Body of pancreas (tissue), 4 donors: ENCODE results near the gene CAMK2D.

ENCODE experiments used
- CTCF ChIP-seq, 7 experiments: fragments of 450-650 bp in 4 of 7; fragments of 200-600 bp in 3 of 7; sonication (generic) in 3 of 7; IDR thresholded peaks; one replicate each; pipeline ENCODE4 v1.5.1; 2016 to 2019; ENCODE audit warnings: antibody characterized with exemption in 7 of 7
- POLR2A ChIP-seq, 3 donors: fragments of 450-650 bp; IDR thresholded peaks; one replicate each; pipeline ENCODE4 v1.6.1; 2016; ENCODE audit warnings: antibody characterized with exemption in 3 of 3, mild to moderate bottlenecking in 2 of 3

- no peak for TF ChIP-seq POLR2A (IDR thresholded peaks at IDR 0.05)
- no peak for TF ChIP-seq CTCF (IDR thresholded peaks at IDR 0.05)
Measured at GRCh38 chr4:113687067-113687718, 74.3 kb downstream of the CAMK2D start.
